Lung (tissue), 12 donors: ENCODE results near the gene HIPK2. TPM values are rescaled to one million over a fixed set of nuclear protein-coding genes. Genes with fewer than 3 reads are reported as not detected.

Experiments used
- ATAC-seq: fragments of 200-7000 bp; cut with Tn5 transposase; one replicate; pipeline ENCODE4 v1.9.1; 2020; ENCODE audit warnings: moderate number of reproducible peaks; ENCODE audit not compliant: insufficient read depth, low FRiP score
- DNase-seq, 3 donors: peaks; one replicate each; pipeline ENCODE4 v3.0.0-alpha.2; 2013 to 2017
- H3K27ac ChIP-seq, 2 donors: one replicate each; pipeline ENCODE4 v1.5.1; 2013; ENCODE audit warnings: mild to moderate bottlenecking in 2 of 2, moderate library complexity in 2 of 2, control low read depth in 1 of 2, inconsistent platforms in 1 of 2, low read depth in 1 of 2, low read length in 1 of 2
- H3K27me3 ChIP-seq, 3 donors: one replicate each; pipeline ENCODE4 v1.5.1; 2013; ENCODE audit warnings: low read length in 2 of 3; ENCODE audit not compliant: control insufficient read depth in 3 of 3, insufficient read depth in 3 of 3
- H3K36me3 ChIP-seq, 4 donors: one replicate each; pipeline ENCODE4 v1.5.1; 2013; ENCODE audit warnings: low read length in 4 of 4, mild to moderate bottlenecking in 1 of 4, moderate library complexity in 1 of 4; ENCODE audit not compliant: control insufficient read depth in 4 of 4, insufficient read depth in 4 of 4
- H3K4me1 ChIP-seq, 5 donors: one replicate each; pipeline ENCODE4 v1.5.1; 2013; ENCODE audit warnings: low read length in 5 of 5, mild to moderate bottlenecking in 2 of 5, moderate library complexity in 1 of 5; ENCODE audit not compliant: control insufficient read depth in 5 of 5, insufficient read depth in 5 of 5
- H3K4me3 ChIP-seq: one replicate; pipeline ENCODE4 v1.5.1; 2013; ENCODE audit warnings: mild to moderate bottlenecking, control low read depth, moderate library complexity
- H3K9ac ChIP-seq, 2 donors: one replicate each; pipeline ENCODE4 v1.5.1; 2013; ENCODE audit warnings: low read length in 2 of 2, control low read depth in 1 of 2; ENCODE audit not compliant: insufficient read depth in 1 of 2
- H3K9me3 ChIP-seq, 4 donors: one replicate each; pipeline ENCODE4 v1.5.1; 2013; ENCODE audit warnings: low read length in 3 of 4, mild to moderate bottlenecking in 1 of 4, moderate library complexity in 1 of 4; ENCODE audit not compliant: control insufficient read depth in 4 of 4, insufficient read depth in 3 of 4
- WGBS, 2 donors: extraction: QIAGEN DNeasy Blood & Tissue Kit; methylation state at CpG; one replicate each; pipeline ENCODE4 v1.1.7; 2013; 5-methylcytosine and 5-hydroxymethylcytosine counted together
- polyA plus RNA-seq, 2 donors: library from polyadenylated mRNA; stranded (reverse); fragments of 200-250 nt; gene quantifications; one replicate each; pipeline ENCODE4 v1.2.1, GENCODE V29; 2013
- total RNA-seq, 2 donors: library from RNA; depleted of rRNA in 1 of 2; stranded (reverse); fragments of >200 nt in 1 of 2; gene quantifications; one replicate each; pipeline ENCODE4 v1.2.1, GENCODE V29; 2014 to 2021
- TF ChIP-seq, protein P1 (sequence below): IDR thresholded peaks from 2 replicates; pipeline ENCODE4 v1.5.1; 2012; ENCODE audit warnings: mild to moderate bottlenecking; ENCODE audit errors: control extremely low read depth, extremely low read depth
- donor health status: control.
- donor health status: control.
- donor health status: Bipolar disorder and iron deficiency.
- donor health status: healthy.
- donor health status: DM: yes; HTN: yes; CAD: no.

The HIPK2 gene
- total and polyA plus RNA-seq, 4 donors: 8.7 to 65.1 (median 18.3) TPM

DNA sequence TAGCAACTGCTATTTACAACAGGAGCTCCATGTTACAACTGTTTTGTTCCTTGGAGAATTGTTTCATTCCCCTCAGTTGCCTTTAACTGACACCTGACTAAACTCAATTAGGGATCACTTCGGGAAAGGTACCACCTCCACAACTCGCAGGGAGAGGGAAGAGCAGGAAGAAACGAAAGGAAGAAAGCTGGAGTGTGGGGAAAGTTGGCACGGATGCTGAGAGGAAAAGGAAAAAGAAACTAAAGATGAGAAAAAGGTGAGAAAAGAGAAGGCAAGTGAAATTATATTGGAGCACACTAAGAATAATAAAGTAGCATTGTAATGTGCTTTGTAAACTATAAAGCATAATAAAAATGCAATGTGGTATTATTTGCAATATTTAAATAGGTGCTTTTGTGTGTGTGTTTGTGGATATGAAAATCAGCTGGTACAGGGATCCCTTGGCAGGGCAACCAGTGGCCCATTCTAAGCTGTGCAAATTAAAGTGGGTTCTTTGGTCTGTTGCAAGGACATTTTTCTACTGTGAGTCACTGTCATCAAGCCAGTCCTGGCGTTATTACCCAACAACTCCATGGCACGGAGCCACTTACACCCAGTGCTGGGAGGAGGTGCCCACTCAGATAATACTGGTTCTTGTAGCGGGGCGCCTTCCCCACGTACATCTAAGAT is 45.9 kb downstream of the HIPK2 start:
- 27 to 41% methylated on average over 9 of the region's 9 CpGs for WGBS, 2 donors
- TF ChIP-seq, protein P1, sequence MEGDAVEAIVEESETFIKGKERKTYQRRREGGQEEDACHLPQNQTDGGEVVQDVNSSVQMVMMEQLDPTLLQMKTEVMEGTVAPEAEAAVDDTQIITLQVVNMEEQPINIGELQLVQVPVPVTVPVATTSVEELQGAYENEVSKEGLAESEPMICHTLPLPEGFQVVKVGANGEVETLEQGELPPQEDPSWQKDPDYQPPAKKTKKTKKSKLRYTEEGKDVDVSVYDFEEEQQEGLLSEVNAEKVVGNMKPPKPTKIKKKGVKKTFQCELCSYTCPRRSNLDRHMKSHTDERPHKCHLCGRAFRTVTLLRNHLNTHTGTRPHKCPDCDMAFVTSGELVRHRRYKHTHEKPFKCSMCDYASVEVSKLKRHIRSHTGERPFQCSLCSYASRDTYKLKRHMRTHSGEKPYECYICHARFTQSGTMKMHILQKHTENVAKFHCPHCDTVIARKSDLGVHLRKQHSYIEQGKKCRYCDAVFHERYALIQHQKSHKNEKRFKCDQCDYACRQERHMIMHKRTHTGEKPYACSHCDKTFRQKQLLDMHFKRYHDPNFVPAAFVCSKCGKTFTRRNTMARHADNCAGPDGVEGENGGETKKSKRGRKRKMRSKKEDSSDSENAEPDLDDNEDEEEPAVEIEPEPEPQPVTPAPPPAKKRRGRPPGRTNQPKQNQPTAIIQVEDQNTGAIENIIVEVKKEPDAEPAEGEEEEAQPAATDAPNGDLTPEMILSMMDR: no peak
- peak; percentile 54 to 67 (median 61) for DNase-seq
- peaks cover 10 to 70% (median 18%) of the 10 kb centered on the region in 5 donors for H3K4me1 ChIP-seq
- H3K27ac ChIP-seq: peak overlapping the region; percentile 90 to 98
- H3K9ac ChIP-seq: no peak overlapping the region
- no peaks in the 10 kb centered on the region for H3K27me3 ChIP-seq
- H3K36me3 ChIP-seq: peaks cover 0 to 4% (median 2%) of the 10 kb centered on the region in 4 donors
- peak; percentile 66 for ATAC-seq
- no peaks in the 10 kb centered on the region for H3K9me3 ChIP-seq
- no peak overlapping the region for H3K4me3 ChIP-seq

DNA sequence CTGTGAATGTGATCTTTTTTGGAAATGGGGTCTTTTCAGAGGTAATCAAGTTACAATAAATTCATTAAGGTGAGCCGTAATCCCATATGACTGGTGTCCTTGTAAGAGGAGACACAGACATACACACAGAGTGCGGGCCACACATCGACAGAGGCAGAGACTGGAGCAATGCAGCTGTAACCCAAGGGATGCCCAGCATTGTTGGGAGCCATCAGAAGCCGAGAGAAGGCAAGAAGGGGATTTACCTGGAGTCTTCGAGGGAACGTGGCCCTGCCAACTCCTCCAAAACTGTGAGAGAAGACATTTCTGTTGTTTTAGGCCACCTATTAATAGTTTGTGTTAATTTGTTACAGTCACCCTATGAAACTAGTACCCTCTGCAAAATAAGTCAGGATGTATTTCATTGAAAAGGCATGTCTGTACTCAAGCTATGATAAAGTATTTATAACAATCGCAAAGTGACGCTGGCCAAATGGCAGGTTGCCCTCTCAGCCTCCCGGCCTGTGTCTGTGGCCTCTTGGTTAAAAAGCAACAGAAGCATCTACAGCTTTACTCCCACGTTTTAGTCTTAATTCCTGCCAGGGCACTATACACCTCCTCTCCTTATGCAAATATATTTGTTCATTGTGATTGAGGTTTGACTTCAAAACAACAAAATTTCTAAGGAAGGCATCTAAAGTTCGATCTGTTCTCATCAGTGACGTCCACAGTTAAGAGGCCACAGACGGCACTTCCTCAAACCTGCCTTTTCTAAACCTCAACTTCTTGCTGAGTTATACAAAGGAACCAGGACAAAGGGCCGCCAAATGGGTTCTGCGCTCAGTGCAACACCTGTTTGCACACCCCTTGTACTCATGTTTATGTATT is 46.8 kb downstream of the HIPK2 start:
- Histone ChIP-seq H3K27me3 (no peaks in the 10 kb centered on the region), H3K4me3 (no peak overlapping the region), H3K9me3 (no peaks in the 10 kb centered on the region), H3K36me3 (peaks cover 0 to 4% (median 2%) of the 10 kb centered on the region in 4 donors), H3K4me1 (peaks cover 10 to 70% (median 18%) of the 10 kb centered on the region in 5 donors), H3K9ac (no peak overlapping the region), H3K27ac (peak overlapping the region; percentile 90 to 98)
- DNase-seq (peak in 2 of 3 donors; percentile 26 to 47), ATAC-seq (peak; percentile 19)
- TF ChIP-seq, protein P1: no peak
- WGBS, 2 donors: 45 to 50% methylated on average over 15 of the region's 15 CpGs

DNA sequence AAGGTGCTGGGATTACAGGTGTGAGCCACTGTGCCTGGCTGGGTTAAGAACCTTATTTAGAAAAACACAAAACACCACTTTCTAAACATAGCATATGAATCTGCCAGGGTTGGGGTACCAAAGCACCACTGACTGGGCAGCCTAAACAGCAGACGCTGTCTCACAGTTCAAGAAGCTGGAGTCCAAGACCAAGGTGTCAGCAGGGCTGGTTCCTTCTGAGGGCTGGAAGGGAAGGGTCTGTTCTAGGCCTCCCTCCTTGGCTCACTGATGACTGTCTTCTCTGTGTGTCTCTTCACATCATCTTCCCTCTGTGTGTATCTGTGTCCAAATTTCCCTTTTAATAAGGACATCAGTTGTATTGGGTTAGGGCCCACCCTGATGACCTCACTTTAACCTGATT is 49.6 kb downstream of the HIPK2 start:
- Histone ChIP-seq H3K4me1 (peaks cover 9 to 64% (median 14%) of the 10 kb centered on the region in 5 donors), H3K9ac (no peak overlapping the region), H3K36me3 (peaks cover 0 to 4% (median 2%) of the 10 kb centered on the region in 4 donors), H3K27me3 (no peaks in the 10 kb centered on the region), H3K27ac (peak overlapping the region; percentile 17 to 74), H3K9me3 (no peaks in the 10 kb centered on the region), H3K4me3 (no peak overlapping the region)
- no peak for DNase-seq
- WGBS, 2 donors: 100% methylated on average over 1 of the region's 1 CpG
- TF ChIP-seq, protein P1: no peak
- ATAC-seq: no peak
